COLO668 (cell line): ENCODE measurements around the gene ZNF106.

Experiments
- DNase-seq: peaks from one replicate; lab custom pipeline; 2025; ENCODE audit not compliant: unreplicated experiment; lab: John Stamatoyannopoulos, UW

ZNF106 gene

DNA sequence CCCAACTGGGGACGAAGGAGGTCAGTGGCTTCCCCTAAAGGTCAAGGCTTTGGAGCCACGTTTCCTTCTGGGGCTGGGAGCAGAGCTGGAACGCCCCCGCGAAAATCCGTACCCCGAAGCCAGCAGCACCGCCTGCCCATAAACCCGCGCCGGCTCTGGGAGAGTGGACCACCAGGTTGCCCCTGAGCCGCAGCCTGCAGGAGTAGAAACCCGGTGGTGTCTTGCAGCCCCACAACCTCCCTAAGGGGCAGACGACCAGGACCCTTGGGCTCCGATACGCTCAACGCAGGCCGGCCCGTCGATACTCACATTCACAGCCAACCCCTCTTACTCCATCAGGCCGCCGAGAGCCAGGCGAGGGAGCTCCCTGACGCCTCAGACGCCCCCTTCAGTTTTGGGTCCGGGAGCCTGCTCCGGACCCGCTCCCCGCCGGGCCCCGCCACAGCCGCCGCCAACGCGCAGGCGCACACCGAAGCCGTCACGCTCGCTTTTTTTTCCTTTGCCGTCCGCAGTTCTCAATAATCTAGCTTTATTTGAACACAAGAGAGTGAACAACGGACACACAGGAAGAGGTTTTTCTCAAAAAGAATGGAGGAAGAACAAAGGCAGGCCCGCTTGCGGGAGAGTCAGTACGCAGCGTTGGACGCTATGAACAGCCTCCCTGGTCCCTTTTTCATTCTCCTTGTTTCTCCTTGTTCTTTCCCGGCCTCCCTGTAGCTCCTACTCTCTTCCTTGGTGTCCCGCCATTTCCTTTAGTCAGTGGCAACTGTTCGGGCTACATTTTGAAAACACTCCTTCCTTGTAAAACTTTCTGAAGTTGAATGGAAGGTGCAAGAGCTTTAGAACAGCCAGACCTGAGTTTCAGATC, at the start of gene ZNF106:
Gene ZNF106, minus strand, starts transcription at position 471 of the 868 bp plus-strand sequence. CDS start 18,852 bp downstream, outside the sequence.
- peak; percentile 82 for DNase-seq

DNA sequence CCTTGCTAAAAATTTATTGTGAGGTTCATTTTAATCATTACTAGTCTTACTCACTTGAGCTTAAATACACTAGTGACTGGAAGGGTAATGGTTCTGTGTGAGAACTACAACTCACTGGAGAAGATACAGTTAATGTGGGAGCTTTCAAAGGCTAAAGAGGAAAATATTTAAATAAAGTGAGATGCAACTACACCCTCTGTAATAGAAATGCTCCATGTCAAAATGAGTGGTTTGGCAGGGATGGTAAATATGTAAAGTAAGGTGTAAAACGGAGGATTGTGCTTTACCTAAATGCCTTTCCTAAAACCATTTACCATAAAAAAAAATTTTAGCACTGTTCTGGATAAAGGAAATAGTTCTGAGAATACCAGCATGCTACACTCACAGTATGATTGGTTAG, 42.3 kb upstream of the ZNF106 start:
- DNase-seq, result no peak

DNA sequence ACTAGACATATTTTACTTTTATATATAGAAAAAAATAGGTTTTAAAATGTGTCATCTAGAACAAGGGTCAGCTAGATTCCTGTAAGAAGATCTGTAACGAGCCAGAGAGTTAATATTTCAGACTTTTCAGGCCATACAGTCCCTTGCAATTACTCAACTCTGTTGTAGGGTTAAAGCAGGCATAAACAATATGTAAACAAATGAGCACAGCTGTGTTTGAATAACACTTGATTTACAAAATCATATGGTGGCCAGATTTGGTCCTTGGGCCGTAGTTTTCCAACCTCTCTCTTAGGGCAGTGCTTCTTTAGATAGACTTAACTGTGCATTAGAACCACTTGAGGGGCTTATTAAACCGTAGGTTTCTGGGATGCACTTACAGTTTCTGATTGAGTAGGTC, 38.0 kb upstream of the ZNF106 start:
- DNase-seq, result no peak

DNA sequence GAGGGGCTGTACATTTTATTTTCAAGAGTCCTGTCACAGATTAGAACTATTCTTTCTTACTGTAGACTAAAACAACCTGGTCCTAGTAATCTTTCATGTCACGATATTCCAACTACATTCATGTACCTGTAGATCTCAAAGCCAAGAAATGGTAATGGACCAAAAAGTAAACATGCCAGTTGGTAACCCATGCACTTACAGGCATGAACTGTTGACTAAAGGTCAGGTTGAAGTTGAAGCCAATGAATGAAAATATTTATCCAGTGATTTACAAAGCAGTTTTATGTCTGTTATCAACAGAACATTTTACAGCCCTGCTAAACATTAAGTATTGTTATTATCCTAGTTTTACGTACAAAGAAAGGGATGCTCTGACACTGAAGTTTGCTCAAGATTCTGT, 32.4 kb upstream of the ZNF106 start:
- DNase-seq, result no peak

DNA sequence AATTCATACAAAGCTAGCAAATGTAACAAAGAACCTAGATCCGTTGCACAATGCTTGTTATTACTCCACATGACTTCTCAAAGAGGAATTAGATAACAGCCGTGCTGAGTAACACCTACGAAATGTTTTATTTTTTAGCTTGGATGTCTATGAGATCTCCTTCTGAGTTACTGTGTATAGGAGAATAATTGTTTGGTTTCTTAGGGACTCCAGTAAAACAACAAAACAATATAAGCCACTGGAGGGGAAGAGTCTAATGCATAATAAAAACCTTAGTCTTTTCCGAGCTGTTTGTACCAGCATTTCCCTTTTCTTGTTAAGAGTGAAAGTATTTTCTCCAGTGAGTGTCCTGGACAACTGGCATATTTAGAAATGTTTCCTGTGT, 20.1 kb upstream of the ZNF106 start:
- no peak for DNase-seq

DNA sequence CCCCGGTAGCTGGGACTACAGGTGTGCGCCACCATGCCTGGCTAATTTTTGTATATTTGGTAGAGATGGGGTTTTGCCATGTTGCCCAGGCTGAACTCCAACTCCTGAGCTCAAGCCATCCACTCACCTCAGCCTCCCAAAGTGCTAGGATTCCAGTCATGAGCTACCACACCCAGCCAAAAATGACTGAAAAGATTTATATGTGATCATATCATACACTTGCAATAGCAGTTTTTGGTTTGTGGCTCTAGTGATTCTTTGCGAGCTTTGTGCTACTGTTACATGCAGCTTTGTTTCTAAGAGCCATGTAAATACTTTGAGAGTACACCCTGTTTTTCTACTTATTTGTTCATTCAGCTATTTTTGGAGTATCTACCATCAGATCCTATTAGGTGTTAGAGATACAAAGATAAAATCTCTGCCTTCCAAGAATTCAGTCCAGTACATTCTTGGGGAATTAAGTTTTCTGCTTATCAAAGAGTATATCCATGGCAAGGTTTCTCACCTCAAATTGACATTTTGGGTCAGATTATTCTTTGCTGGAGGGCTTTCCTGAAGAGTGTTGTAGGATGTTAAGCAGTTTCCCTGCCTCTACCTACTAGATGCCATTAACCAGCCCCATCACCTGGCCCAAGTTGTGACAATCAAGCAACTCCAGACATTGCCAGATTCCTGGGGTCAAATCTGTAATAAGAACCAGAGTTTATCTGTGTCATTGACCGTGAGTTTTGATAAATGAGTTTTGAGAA, 19.5 kb upstream of the ZNF106 start:
- DNase-seq, result no peak

DNA sequence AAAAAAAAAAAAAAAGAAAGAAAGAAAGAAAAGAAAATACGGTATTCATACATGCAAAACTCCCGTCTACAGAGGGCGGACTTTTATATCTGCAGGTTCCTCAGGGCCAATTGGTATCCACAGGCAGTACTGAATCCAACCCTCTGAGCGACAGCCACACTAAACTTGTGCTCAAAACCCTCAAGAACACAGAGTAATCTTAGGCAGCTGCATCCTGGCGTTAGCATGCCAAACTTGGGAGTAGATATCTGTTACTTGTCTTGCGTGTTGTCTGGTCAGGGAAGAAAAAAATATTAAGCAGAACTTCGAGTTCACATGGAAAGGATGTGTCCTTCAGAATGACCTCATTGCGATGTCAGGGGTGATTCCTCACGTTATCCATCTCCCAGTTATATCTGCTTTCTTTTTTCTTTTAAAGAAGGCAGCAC, 17.3 kb upstream of the ZNF106 start:
- DNase-seq, result no peak

DNA sequence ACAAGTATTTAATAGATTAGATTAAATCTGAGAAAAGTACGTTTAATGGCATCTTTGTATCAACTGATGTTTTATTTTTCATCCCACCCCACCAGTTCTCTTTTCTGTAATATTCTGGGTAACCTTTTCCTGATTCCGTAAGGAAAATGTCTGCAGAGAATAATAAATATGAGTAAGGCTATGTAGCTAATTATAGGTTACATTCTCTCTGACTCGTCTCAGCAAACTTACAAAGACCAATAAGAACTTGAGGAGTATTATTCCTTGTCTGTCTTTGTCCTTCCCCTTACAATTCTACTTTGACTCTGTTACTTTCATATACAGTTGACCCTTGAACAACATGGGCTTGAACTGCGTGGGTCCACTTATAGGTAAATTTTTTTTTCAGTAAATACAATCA, 16.6 kb upstream of the ZNF106 start:
- DNase-seq, result no peak

DNA sequence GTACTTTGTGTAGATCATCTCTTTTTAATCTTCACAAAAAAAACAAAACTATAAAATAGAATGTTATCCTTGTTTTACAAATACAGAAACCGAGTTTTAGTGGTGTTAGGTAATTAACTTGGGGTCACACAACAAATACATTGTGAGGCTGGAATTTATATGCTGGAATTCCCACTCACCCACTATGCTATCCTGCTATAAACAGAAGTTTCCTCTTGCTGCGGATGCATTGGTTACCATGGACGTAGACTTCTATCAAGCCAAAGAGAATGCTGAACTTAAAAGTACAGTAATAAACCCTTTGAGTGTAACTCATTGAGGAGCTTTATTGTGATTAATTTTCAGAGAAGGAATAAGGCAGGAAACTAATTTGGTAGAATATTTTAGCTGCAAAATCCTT, 13.7 kb upstream of the ZNF106 start:
- no peak for DNase-seq

DNA sequence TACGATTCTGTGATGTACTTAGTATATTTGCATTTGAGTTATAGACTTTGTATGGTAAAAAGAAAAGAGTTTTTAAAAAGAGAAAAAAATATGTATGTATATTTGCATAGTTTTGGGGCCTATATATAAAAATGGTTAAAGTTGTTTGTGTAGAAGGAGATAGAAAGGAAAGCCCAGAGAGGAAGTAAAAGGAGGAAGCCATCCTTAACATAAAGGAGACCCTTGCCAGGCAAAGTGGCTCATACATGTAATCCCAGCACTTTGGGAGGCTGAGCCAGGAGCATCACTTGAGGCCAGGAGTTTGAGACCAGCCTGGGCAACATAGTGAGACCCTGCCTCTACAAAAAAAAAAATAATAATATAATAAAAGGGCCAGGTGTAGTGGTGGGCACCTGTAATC, 12.9 kb upstream of the ZNF106 start:
- DNase-seq, result no peak

DNA sequence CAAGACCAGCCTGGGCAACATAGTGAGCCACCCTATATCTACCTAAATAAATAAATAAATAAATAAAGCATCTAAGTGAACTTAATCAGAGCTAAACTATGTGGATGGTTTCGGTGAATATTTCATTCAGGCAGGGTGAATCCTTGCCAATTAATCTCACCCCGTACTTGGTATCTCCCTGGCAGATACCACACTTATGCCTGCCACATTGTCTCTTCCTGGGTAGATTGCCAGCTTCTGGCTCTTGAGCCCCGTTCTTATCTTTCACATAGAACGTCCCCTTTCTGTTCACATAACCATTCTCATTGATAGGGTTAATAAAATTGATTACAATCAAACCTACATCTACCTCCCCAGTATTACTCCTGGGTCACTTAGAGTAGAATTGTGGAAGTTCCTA, 11.5 kb upstream of the ZNF106 start:
- DNase-seq, result no peak

DNA sequence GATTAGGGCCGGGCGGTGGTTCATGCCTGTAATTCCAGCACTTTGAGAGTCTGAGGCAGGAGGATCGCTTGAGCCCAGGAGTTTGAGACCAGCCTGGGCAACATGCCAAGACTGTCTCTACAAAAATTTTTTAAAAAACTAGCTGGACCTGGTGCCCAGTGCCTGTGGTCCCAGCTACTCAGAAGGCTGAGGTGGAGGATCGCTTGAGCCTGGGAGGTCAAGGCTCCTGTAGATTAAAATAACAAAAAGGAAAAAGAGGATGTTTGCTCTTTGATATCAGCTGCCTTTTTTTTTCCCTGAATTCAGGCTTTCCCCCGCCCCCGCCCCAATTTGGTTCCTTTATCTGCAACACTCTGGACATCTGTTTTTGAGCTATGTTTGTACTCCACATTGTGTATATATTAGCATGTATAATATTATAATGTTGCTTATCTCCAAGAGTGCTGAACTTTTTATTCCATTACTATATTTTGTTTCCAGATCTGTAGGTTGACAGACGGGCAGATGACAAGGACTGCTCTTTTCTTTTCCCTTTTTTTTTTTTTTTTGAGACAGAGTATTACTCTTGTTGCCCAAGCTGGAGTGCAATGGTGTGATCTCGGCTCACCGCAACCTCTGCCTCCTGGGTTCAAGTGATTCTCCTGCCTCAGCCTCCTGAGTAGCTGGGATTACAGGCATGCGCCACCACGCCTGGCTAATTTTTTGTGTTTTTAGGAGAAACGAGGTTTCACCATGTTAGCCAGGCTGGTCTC, 9.1 kb upstream of the ZNF106 start:
- DNase-seq, result no peak

DNA sequence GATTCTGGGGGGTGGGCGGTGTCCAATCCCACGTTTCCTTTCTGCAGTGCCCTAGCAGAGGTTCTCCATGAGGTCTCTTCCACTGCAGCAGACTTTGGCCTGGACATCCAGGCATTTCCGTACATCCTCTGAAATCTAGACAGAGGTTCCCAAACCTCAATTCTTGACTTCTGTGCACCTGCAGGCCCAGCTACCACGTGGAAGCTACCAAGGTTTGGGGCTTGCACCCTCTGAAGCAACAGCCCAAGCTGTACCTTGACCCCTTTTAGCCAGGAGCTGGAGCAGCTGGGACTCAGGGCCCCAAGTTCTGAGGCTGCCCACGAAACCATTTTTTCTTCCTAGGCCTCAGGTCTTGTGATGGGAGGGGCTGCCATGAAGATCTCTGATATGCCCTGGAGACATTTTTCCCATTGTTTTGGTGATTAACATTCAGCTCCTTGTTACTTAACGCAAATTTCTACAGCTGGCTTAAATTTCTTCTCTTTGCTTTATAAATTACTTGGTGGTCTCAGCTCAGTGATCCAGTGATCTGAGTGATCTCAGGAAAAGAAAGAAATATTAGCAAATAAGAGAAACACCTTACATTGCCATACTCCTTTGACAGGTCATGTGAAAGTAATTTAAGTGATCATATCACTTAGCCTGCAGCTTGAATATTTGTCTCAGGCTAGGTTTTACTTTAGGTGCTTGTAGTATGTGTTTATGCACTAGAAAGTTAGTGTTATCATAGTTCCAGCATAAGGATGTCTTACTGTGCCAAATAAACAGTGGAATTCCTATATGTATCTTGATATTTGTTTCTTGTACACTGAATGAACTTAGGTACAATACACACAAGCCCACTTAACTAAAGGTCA, 7.5 kb upstream of the ZNF106 start:
- DNase-seq, result no peak

DNA sequence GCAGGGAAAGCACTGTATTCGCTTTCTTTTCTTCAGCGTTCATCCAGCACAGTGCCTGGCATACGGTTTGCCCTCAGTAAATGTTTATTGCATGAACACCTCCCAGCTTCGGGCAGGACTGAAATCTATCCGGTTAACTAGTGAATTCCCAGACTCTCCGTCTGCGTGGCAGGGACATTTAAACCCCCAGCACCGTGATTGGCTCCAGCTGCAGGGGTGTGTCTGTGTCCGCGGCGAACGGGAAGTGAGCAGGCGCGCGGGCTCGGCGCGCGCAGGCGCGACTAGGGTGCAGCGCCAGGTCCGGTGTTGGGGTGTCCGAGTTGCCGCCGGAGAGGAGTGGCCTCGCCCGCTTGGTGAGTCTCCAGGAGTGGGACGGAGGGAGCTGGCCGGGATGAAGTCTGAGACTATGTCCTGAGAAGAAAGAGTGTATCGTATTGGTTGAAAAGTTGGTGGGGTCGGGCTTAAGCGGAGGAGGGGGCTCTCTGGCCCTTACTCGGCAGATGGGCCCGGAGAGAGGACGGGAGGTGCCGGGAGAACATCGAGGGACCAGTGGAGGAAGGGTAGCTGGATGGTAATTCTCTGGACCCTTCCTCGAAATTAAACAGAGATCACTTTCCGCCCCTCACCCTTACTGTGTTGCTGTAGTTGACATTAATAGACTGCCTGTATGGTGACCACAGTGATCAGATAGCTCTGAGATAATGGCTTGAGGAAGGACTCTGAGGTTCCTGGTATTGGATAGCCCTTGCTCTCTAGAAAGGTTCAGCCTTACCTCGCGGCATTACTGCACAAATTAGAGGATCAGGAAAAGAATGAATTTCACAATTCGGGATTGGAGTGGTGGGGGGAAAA, 4.6 kb upstream of the ZNF106 start, which contains the start of gene SNAP23:
Gene SNAP23, plus strand, starts transcription at position 274 of the 852 bp plus-strand sequence. CDS start 16,213 bp downstream, outside the sequence.
- DNase-seq, result peak; percentile 87

DNA sequence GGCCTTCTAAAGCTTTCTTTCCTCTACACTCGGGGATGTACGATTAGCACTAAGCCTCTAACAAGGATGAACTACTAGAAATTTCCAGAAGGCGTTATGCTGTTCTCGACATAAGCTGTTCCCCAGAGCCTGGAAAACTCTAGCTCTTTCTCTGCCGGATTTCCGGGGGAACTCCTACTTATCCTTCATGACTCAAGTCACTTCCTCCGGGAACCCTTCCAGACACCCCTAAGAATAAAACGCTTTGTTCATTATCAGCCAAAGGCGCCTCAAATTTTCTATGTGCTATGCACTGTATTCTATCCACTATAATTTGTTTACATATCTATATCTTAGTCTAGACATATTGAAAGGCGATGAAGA, 4.0 kb upstream of the ZNF106 start:
- no peak for DNase-seq

DNA sequence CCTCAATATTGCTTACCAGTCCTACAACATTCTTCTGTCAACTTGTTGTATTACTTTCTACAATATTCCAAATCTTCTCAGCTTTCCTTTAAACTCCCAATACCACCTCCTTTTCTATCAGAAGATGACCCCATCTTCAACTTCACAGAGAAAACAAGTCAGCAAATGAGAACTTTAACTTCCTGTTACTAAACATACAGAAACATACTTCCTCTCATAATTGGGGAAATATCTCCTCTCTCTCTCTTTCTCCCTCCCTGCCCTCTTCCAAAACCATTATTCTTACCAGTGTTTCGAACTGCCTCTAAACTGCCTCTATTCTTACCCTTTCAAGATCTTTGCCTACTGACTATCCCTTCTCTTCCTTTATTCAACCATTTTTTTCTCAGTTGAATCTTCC, 2.7 kb upstream of the ZNF106 start:
- no peak for DNase-seq

DNA sequence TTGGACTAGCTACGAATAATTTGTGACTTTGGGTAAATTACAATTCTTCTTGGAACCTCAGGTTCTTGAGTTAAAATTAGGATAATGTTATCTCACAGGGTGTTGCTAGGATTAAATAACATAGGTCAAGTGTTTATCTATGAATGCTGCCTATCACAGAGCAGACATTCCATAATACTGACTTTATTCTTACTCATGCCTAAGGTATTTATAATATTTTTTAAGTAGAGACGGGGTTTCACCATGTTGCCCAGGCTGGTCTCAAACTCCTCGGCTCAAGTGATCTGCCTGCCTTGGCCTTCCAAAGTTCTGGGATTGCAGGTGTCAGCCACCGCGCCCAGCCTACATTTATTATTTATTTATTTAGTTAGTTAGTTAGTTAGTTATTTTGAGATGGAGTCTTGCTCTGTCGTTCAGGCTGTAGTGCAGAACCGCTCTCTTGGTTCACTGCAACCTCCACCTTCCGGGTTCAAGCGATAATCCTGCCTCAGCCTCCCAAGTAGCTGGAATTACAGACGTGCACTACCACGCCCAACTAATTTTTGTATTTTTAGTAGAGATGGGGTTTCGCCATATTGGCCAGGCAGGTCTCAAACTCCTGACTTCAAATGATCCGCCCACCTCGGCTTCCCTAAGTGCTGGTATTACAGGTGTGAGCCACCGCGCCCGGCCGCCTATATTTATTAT, 741 bp upstream of the ZNF106 start:
- no peak for DNase-seq

DNA sequence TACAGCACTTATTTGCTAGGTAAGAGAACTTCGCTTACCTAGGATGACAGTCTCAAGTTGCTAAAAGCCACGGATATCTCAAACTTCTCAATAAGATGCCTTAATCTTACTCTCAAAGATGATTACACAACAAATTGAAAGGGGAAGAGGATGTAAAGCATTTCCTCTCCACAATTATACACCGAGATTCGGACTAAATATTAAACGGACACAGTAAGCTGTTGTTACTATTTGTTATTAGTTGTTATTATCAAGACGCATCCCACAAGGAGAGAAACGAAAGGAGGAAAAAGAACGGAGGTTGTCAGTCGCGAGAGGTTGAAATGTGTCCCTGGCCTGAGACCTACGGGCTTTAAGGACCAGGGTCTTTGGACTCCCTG, 660 bp downstream of the ZNF106 start:
- no peak for DNase-seq

DNA sequence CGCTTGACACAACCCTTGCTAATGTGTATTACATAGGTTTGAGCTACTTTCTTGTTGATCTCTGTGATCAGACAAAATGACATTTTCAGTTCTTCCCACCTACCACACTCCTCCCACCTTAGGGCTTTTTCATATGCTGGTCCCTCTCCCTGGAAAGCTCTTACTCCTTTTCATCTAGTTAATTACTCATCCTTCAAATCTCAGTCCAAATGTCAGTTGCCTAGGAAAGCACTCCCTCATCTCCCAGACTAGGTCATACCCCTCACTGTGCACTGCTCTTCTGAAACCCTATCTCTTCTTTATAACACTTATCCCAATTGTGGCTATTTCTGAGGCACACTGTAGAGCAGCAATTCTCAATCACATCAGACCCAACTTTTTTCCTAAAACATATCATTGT, 7.3 kb downstream of the ZNF106 start:
- no peak for DNase-seq
